ENCODE measurements around the gene DMRTA1.

The DMRTA1 gene

GRCh38 chr9:22449719-22450118 lies 3.1 kb downstream of the DMRTA1 start:
- H3K4me2 ChIP-seq (ENCODE audit: insufficient read depth, low read length), result no peak overlapping the region
- no peak overlapping the region for H3K27ac ChIP-seq (ENCODE audit: low read length)
- H3K27me3 ChIP-seq (ENCODE audit: insufficient read depth, low read length, poor library complexity), result no peaks in the 10 kb centered on the region
- no peak overlapping the region for H3K9ac ChIP-seq (ENCODE audit: low read depth, low read length)
- ATAC-seq (ENCODE audit: insufficient read depth, low read depth), result no peak
- no peaks in the 10 kb centered on the region for H4K20me1 ChIP-seq (ENCODE audit: insufficient read depth, low read length)
- no peak overlapping the region for H3K4me3 ChIP-seq (ENCODE audit: low read depth in 1 of 2, low read length in 2 of 2)
- H3K79me2 ChIP-seq (ENCODE audit: insufficient read depth, low read length), result no peaks in the 10 kb centered on the region
- H3K9me3 ChIP-seq (ENCODE audit: insufficient read depth, low read length, severe bottlenecking), result no peaks in the 10 kb centered on the region
- H3K4me1 ChIP-seq (ENCODE audit: insufficient read depth, low read length), result no peaks in the 10 kb centered on the region
- TF ChIP-seq EZH2 (IDR thresholded peaks at IDR 0.05; ENCODE audit: borderline replicate concordance, low read depth, low read length, severe bottlenecking), result no peak
- TF ChIP-seq CTCF (IDR thresholded peaks at IDR 0.05; ENCODE audit: borderline replicate concordance, extremely low read depth, low read length, poor library complexity, severe bottlenecking), result no peak
- DNase-seq, result no peak
- no peak overlapping the region for H2AFZ ChIP-seq (ENCODE audit: low read depth, low read length)
- H3K36me3 ChIP-seq (ENCODE audit: insufficient read depth, low read length), result no peaks in the 10 kb centered on the region

GRCh38 chr9:22452415-22453010 lies 5.9 kb downstream of the DMRTA1 start:
- DNase-seq, result peak; percentile 38
- Histone ChIP-seq H3K27me3 (ENCODE audit: insufficient read depth, low read length, poor library complexity) (peaks cover 3% of the 10 kb centered on the region), H4K20me1 (ENCODE audit: insufficient read depth, low read length) (no peaks in the 10 kb centered on the region), H3K9ac (ENCODE audit: low read depth, low read length) (no peak overlapping the region), H3K4me2 (ENCODE audit: insufficient read depth, low read length) (no peak overlapping the region), H3K9me3 (ENCODE audit: insufficient read depth, low read length, severe bottlenecking) (no peaks in the 10 kb centered on the region), H3K36me3 (ENCODE audit: insufficient read depth, low read length) (no peaks in the 10 kb centered on the region), H3K79me2 (ENCODE audit: insufficient read depth, low read length) (no peaks in the 10 kb centered on the region), H3K4me3 (ENCODE audit: low read depth in 1 of 2, low read length in 2 of 2) (no peak overlapping the region), H3K27ac (ENCODE audit: low read length) (no peak overlapping the region), H3K4me1 (ENCODE audit: insufficient read depth, low read length) (no peaks in the 10 kb centered on the region), H2AFZ (ENCODE audit: low read depth, low read length) (no peak overlapping the region)
- peak; percentile 42; the same call in 1 of the 3 replicates for ATAC-seq (ENCODE audit: insufficient read depth, low read depth)
- no peak for TF ChIP-seq EZH2 (IDR thresholded peaks at IDR 0.05; ENCODE audit: borderline replicate concordance, low read depth, low read length, severe bottlenecking)
- peak; percentile 78 for TF ChIP-seq CTCF (IDR thresholded peaks at IDR 0.05; ENCODE audit: borderline replicate concordance, extremely low read depth, low read length, poor library complexity, severe bottlenecking)

- DNase-seq (no peak), ATAC-seq (ENCODE audit: insufficient read depth, low read depth) (no peak)
- Histone ChIP-seq H3K79me2 (ENCODE audit: insufficient read depth, low read length) (no peaks in the 10 kb centered on the region), H3K27ac (ENCODE audit: low read length) (no peak overlapping the region), H3K27me3 (ENCODE audit: insufficient read depth, low read length, poor library complexity) (peaks cover 3% of the 10 kb centered on the region), H3K36me3 (ENCODE audit: insufficient read depth, low read length) (no peaks in the 10 kb centered on the region), H2AFZ (ENCODE audit: low read depth, low read length) (no peak overlapping the region), H3K9ac (ENCODE audit: low read depth, low read length) (no peak overlapping the region), H3K4me1 (ENCODE audit: insufficient read depth, low read length) (no peaks in the 10 kb centered on the region), H3K4me2 (ENCODE audit: insufficient read depth, low read length) (no peak overlapping the region), H4K20me1 (ENCODE audit: insufficient read depth, low read length) (no peaks in the 10 kb centered on the region), H3K4me3 (ENCODE audit: low read depth in 1 of 2, low read length in 2 of 2) (no peak overlapping the region), H3K9me3 (ENCODE audit: insufficient read depth, low read length, severe bottlenecking) (no peaks in the 10 kb centered on the region)
- TF ChIP-seq CTCF (IDR thresholded peaks at IDR 0.05; ENCODE audit: borderline replicate concordance, extremely low read depth, low read length, poor library complexity, severe bottlenecking) (no peak), EZH2 (IDR thresholded peaks at IDR 0.05; ENCODE audit: borderline replicate concordance, low read depth, low read length, severe bottlenecking) (no peak)
Measured at GRCh38 chr9:22454016-22454415, 7.4 kb downstream of the DMRTA1 start.

Data from DND-41 (cell line).